Stimulated activated CD4-positive, alpha-beta T cell treated with anti-CD3 and anti-CD28 coated beads, TNF-alpha, amount 100 ng/mL, for 48 hours (primary cell): ENCODE data around the gene PPFIA2.
"Not testable (repeated sequence)": the region's sequence is repeated elsewhere in the genome, so short reads cannot be mapped to it uniquely, and the experiment has no call there.

Experiments
- DNase-seq, 3 donors: peaks; one replicate each; pipeline ENCODE4 v3.0.0-alpha.2; 2020; ENCODE audit warnings: low read depth in 3 of 3

Gene PPFIA2

DNA sequence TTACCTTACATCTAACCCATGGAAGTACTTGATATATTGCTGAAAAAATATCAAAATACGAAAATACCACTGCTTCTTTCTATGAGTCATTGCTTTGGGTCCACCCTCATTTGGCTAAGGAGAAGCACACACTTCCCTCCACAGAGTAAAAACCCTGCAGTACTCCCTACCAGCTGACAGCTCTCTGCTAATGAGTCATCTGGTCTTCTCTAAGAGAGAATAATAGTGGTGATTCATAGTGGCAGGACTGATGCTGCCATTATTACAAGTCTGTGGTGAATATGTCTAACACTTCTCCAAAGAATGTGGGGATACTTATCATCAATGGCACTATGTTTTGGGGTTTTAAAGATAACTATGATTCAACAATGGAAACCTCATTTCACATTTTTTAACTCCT is 90.7 kb downstream of the PPFIA2 start:
- no peak for DNase-seq

DNA sequence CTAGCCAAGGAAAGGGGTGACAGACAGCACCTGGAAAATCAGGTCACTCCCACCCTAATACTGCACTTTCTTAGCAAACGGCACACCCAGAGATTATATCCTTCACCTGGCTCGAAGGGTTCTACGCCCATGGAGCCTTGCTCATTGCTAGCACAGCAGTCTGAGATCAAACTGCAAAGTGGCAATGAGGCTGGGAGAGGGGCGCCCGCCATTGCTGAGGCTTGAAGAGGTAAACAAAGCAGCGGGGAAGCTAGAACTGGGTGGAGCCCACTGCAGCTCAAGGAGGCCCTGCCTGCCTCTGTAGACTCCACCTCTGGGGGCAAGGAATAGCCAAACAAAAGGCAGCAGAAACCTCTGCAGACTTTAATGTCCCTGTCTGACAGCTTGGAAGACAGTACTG is 99.8 kb downstream of the PPFIA2 start:
- not testable (repeated sequence) for DNase-seq

DNA sequence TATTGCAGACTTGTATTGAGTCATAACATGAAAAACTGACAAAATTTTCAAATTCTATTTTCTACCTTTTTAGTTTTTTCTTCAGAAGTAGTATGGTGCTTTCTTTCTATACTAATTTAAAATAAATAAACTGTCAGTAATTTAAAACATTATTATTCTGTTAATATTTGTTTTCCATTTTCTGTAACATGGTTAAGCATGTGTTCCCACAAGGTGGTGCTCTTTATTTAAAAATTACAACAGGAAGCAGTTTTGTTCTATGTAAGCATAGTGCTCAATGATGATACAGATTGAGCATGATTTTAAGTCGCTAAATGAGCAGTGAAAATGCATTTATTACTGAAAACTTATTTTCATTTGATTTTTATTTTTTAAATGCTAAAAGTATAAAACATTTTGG is 114.6 kb downstream of the PPFIA2 start:
- no peak for DNase-seq

DNA sequence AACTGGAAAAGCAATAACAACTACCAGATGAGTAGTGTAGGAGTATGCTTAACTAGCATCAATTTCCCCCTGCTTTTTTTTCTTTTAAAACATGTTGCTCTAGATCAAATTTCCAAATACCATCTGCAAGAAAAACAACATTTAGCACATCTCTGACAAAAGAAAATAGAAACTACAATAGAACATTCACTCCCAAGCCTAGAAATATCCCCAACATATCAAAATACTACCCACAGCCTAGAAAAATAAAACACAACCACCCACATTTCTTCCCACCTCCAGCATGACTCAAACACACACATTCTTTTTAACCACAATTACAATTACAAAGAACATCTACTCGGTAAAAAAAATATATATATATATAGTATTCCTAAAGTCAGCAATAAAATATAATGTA is 120.0 kb downstream of the PPFIA2 start:
- DNase-seq = no peak

DNA sequence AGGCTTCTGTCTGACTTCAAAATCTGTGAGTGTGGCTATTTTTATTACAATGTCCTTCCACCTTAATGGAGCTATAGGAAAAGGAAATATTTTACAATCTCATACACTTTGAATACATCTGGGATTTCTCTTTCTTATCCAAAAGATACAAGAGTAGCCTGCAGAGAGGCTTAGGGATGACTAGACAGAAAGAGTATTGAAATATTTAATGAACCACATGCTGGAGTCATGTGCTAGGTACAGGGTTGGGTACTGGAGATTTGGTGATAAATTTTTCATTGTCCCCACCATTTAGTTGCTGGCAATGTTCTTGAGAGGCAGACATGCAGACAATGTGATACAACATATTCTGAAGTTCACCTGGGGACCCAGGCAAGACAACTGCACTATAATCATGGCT is 126.0 kb downstream of the PPFIA2 start:
- no peak for DNase-seq

DNA sequence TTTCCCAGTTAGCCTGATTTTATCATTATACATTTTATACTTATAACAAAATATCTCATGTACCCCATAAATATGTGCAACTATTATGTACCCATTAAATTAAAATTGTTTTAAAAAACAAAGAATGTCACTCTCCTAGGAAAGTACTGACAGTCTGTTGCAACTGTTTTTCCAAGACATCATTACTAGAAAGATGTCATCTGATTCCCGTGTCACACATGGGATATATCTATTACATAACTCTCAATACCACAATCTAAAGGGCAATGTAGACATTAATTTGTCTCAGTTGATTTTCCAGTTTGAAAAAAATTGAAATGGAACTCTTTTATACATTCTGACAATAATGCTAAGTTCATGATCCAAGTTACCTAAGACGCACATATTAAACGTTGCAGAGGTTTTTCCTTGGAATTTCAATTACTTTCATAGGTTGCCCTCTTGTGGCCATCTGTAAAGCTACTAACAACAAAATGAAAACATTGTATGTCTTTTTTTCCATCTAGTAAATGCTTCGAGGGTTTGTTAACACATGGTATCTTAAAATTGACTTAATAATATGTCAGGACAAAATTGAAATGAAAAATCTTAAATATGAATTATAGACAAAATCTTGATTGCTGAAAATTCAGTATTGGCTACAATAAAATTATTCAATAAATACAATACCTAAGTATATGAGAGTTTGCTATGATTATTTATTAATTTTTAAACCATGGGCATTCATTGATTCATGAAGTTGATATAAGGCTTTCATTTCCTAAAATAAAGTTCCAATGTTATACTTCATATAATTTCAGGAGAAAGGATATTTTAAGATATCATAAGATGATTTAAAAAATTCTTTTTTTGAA is 131.6 kb downstream of the PPFIA2 start:
- DNase-seq = no peak

DNA sequence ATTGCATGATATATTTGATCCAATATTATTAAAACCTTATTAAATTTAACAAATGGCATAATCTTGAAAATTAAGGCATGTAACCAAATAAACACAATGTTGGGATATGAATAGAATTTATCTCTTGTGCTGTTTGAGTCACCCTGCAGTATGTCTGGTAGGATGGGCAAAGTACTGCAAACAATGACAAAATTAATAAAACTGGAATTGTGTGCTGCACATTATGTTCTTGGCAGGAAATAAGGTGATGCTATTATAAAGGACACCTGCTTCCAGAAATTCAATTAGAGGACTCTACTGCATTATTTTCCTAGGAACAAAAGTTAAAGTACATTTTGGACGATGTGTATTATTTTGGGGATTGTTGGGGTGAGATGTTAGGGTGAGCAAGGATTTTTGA is 132.7 kb downstream of the PPFIA2 start:
- DNase-seq = no peak

DNA sequence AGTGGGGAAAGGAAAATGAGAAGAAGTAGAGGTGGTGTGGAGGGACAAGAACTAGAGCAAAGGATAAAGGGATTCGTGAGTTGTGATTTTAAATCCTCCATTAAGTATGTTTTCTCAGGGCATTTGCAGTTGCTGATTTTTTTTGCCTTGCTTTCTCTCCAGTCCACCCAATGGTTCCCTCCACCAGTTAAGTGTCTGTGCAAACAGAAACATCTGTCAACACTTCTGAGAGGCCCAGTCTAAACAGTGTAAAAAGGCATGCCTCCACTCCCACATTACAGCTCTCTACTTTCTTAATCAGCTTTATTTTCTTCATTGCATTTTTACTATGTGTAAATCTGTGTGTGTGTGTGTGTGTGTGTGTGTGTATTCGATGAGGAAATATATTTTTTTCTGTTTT is 141.2 kb downstream of the PPFIA2 start:
- no peak for DNase-seq

DNA sequence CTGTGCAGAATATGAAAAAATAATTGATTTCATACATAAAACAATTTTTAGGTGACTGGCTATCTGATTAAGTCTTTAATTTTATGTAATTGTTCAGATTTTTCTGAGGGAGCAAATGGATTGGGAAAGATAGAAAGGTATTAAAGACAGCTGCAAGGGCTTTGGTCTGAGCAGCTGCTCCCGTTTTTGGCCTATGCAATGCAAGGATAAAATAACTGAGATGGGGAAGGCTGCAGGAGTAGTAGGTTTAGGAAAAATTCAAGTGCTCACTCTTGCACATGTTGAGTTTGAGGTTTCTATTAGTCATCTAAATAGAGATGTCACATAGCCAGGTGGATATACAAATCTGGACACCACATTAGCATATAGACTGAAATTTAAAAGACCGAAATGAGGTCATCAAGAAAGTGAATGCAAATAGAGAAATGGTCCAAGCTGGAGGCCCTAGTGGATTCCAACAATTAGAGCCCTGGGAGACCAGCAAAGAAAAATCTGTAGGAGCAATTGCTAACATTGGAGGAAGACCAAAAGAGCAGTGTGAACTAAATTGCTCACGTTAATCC is 144.0 kb downstream of the PPFIA2 start:
- no peak for DNase-seq

DNA sequence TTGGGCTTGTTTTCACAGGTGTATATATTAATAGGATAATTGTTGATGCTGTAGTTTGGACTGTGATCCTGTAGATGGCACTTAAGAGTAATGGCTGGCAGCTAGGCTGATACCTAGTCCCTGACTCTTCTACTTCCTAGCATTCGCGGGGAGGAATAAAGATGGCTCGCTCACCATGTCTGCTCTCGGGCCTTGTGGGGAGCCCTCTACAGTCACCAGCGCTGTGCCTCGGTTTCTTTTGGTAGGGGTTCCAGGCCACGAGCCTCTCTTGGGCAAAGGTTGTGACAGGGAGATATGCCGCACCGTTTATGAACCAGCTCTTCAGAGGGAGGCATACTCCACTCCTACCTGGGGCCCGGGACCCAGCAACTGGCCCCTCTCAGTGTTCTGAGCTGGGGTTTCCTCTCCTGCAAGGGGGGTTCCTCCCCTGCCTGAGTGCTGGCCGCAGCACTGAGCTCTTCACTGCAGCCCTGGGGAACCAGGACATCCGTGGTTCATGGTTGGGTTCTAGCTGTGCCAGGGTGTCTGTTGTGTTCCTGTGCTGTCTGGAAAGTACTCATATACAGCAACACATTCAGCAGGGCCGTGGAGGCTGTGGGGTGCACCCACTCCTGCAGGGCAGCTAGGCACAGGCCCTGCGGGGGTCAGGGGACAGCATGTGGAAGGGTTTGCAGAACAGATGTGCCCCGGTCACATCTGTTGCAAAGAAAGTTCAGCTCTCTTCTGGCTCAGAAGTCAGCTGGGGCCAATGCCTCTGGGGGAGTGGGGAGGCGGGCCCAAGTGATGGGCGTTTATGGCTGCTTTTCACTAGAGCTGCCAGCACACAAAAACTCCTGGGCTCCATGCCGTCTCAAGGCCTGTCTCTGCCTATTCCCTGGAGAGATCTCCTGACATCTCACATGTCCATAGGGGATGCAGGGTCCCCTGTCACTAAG is 147.9 kb downstream of the PPFIA2 start:
- DNase-seq = no peak

DNA sequence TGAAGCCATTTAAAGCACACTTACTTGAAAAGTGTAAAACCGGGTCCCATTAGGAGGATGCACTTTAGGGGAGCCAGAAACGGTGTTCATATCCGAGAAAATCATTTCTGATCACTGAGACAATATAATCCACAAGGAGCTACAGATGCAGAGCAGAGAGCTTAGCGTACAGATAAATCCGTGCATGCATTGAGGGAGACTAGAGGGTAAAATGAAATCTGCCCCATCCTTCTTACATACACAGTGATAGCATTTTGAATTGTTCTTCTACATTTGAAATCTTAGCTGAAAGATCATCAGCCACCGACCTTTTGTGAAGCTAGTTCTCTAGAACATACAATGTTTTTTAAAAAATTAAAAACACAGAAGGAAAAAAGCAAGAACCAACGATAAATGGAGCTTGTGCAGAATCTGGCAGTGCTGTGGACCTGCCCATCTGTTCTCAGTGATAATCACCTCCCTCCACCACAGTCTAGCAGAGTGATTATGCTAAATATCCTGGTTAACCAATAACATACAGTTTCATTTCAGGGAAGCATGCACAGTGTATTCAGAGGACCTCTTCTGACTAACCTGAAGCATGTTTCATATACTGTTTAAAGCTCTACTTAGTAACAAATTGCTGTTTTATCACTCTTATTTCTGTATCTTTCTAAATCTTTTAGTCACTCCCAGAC is 161.1 kb downstream of the PPFIA2 start:
- no peak for DNase-seq

DNA sequence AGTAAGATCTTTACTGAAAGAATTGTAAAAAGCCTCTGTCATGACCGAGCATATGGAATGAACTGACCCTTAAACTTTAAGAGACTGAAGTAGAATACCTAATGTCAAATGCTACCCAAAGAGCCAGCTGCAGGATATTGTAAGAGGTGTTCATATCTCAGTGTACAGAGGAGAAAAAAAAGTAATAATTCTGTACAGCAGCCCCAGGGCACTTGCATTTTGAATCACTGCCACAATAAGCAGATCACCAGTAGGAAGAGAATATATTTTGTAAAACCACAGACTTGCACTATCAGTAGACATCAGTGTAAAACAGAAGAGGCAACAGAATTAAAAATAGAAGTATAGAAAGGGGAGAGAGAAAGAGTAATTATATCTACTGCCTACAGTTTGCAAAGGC is 162.6 kb downstream of the PPFIA2 start:
- DNase-seq = no peak

DNA sequence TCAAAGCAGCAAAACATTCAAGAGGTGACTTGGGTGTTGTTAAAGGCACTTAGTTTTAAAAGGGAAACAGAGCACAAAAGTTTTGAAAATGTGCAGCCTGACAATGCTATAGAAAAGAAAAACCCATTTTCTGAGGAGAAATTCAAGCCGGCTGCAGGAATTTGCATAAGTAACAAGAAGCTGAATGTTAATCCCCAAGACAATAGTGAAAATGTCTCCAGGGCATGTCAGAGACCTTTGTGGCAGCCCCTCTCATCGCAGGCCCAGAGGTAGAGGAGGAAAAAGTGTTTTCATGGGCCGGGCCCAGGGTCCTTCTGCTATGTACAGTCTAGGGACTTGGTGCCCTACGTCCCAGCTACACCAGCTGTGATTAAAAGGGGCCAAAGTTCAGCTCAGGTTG is 167.9 kb downstream of the PPFIA2 start:
- no peak for DNase-seq

DNA sequence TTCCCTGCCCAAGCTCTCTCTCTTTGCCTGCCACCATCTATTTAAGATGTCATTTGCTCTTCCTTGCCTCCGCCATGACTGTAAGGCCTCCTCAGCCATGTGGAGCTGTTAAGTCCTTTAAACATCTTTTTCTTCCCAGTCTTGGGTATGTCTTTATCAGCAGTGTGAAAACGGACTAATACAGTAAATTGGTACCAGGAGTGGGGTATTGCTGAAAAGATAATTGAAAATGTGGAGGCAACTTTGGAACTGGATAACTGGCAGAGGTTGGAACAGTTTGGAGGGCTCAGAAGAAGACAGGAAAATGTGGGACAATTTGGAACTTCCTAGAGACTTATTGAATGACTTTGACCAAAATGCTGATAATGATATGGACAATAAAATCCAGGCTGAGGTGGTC is 168.4 kb downstream of the PPFIA2 start:
- not testable (repeated sequence) for DNase-seq

DNA sequence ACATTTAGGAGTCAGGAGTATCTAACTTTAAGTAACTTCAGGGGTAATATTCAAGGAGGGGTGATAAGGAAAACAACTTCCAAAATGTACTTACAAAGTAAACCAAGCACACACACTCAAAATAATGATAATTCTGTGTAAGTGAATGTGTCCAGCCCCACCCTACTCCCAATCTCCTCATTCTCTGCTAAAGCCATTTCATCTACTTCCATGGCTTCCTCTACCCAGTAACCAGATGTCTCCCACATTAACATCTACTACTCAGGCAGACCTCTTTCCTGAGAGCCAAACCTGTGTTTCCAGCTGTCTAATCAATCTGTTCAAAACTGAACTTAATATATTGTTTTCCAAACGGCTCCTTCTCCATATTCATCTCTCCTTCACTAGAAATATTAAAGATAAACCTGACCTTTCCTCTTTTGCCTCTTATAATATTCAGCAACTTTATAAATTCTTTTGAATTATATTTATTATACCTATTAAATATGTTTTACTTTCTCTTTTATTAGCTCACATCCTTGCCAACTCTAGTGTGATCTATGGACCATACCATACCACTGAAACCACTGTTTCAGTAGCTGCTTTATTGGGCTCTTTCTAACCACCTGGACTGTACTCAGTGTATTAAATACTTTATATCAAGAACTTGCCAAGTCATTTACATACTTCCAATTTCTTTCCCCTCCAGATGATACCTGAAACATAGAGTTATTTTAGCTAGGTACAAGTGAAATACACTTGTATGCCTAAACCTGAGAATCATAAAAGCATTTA is 170.7 kb downstream of the PPFIA2 start:
- DNase-seq = no peak

DNA sequence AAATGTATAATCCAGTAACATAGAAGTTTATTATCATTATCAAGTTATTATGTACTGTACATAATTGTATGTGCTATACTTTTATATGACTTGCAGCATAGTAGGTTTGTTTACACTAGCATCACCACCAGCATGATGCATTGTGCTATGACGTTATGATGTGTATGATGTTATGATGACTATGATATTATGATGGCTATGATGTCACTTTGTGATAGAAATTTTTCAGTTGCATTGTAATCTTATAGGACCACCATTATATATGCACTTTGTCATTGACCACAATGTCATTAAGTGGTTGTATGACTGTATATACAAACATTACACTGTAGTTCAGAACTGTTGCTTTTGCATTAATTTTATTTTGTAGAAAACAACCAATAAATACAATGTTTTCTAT is 173.4 kb downstream of the PPFIA2 start:
- DNase-seq = no peak

DNA sequence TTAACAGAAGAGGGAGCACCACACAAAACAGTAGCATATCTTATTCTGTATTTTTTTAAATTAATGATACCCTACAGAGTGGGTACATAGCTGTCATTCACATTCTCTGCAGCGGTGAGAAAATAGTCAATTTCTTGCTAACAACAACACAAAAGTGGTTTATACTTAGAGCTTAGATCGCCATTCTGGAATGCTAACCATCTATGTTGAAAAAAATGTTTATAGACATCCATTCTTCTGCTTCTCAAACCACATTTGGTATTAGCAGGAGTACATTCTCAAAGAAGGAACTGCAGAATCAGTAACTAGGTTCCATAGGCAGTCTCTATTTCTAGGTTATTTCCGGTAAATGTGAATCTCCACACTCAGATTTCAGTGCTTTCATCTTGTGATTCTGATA is 185.9 kb downstream of the PPFIA2 start:
- no peak for DNase-seq

DNA sequence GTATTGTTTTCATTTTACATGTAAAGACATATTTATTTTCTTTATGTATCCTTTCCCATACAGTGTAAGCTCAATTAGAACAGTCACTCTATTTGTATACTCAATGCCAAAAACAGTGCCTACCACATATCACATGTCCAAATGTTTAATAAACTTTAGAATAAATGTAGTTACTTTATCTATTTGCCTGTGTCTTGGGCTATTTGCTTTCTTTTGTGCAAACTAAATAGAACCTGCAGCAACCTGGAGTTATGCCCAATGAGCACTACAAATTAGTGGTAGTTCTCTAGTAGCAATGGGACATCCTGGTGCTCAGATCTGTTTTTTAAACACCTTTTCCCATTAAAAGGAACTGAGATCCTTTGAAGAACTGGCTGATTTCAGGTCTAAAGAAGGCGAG is 186.7 kb downstream of the PPFIA2 start:
- no peak for DNase-seq

DNA sequence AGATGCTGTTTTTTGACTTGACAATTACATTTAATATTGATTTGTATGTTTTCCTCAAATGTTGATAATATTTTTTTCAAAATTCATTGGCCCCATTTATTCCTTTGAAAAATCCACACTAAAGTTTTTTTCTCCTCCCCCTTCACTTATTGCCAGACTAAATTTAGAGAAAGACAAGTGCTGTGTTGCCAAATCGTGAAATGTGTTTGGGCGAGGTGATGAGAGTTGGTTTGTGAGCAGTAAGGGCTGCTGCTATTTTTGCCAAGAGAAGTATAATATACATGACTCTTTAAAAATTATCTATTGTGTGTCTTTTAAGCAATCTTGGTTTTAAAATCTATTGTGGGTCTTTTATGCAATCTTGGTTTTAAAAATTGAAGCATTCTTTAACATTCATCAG is 188.9 kb downstream of the PPFIA2 start:
- no peak for DNase-seq

DNA sequence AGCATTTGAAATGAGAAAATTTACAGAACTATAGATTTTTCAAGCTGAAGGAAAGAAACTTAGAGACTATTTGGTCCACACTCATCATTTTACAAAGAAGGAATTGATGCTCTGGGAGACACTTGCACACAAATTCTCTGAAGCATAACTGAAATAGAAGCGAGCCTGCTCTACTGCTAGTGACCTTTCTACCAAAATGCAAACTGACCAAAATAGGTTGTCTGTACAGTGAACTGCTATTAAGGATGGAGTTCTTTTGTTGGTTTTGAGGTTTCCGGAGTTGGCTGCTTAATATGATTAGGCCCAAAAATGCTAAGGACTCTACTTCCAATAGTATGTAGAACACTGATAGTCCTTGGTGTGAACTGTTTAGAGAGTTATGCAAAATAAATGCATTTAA is 194.9 kb downstream of the PPFIA2 start:
- no peak for DNase-seq

DNA sequence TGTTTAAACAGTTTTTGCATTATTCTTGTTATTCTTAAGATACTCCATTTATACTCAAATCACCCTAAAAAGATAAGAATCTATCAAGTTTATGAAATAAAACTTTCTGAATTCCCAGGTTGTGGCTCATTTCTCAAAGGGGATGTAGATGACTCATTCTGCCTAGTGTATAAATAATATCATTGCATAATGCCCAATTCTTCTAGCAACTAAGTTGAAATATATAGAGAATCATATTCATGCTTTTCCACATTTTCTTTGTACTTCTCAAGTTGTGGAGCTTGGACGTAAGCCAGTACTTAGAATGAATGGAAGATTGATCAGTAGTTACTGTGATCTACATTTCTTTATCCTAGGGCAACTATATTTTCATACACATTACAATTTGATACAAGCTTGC is 201.1 kb downstream of the PPFIA2 start:
- no peak for DNase-seq
